K562 (cell line): ENCODE measurements around the gene RXRA. TPM values are rescaled to one million over a fixed set of nuclear protein-coding genes. Genes with fewer than 3 reads are reported as not detected.

Source experiments
- ATAC-seq: fragments of 200-7000 bp; cut with Tn5 transposase; 3 replicates; pipeline ENCODE4 v1.9.1; 2020; ENCODE audit warnings: moderate library complexity
- BruUV-seq: library from RNA; stranded (reverse); fragments of 400-500 nt; replicated peaks from 2 replicates; lab custom pipeline; 2021; lab: Mats Ljungman, UMichigan
- CTCF ChIA-PET: fragments of 300-600 bp; formaldehyde crosslinking; extraction: SDS; loops from one replicate; lab custom pipeline; 2021; ENCODE audit warnings: low intra/inter-chr PET ratio; lab: Yijun Ruan, JAX
- POLR2A ChIA-PET: fragments of 300-600, 350-650 bp; sonication (Branson Sonifier 250); formaldehyde crosslinking; extraction: SDS; loops from one replicate; lab custom pipeline; 2021; ENCODE audit warnings: antibody characterized with exemption, inconsistent platforms; lab: Yijun Ruan, JAX
- DNase-seq, 4 experiments: peaks; one replicate each; pipeline versions ENCODE4 v3.0.0 to v3.0.0-alpha.2; 2011 to 2018; ENCODE audit warnings: low spot score in 3 of 4, mixed read lengths in 3 of 4; ENCODE audit errors: extremely low read depth in 1 of 4
- FAIRE-seq: peaks from 2 replicates; lab custom pipeline; 2011; peaks lifted over from hg19 to GRCh38; lab: Jason Lieb, UNC
- H2AFZ ChIP-seq: 2 replicates; pipeline ENCODE4 v1.6.0; 2011; ENCODE audit warnings: low read depth, low read length, control low read depth, inconsistent platforms
- H3K27ac ChIP-seq: fragments of 200-600 bp; 3 replicates; pipeline ENCODE4 v1.8.0; 2011; ENCODE audit warnings: low read depth, mild to moderate bottlenecking, control low read depth, inconsistent platforms, low read length, moderate library complexity, mixed read lengths; ENCODE audit errors: extremely low read depth
- H3K27me3 ChIP-seq, 2 experiments: fragments of 300-600 bp in 1 of 2; 2 replicates in 1 of 2; 3 replicates in 1 of 2; pipeline versions ENCODE4 v1.6.0 to v1.8.0; 2011; ENCODE audit warnings: inconsistent platforms in 2 of 2, low read length in 2 of 2, mild to moderate bottlenecking in 1 of 2, mixed read lengths in 1 of 2, moderate library complexity in 1 of 2; ENCODE audit not compliant: control insufficient read depth in 2 of 2, insufficient read depth in 2 of 2
- H3K36me3 ChIP-seq: fragments of 300-600 bp; 3 replicates; pipeline ENCODE4 v1.8.0; 2011; ENCODE audit warnings: mild to moderate bottlenecking, low read length, inconsistent platforms; ENCODE audit not compliant: control insufficient read depth, insufficient read depth
- H3K4me1 ChIP-seq, 2 experiments: fragments of 200-600 bp in 1 of 2; replicated peaks in 1 of 2; 2 replicates in 1 of 2; 3 replicates in 1 of 2; pipeline versions ENCODE4 v1.5.1 to v1.8.0; 2011; ENCODE audit warnings: inconsistent platforms in 2 of 2, low read length in 2 of 2, mild to moderate bottlenecking in 1 of 2, mixed read lengths in 1 of 2, moderate library complexity in 1 of 2; ENCODE audit not compliant: control insufficient read depth in 2 of 2, insufficient read depth in 2 of 2
- H3K4me2 ChIP-seq: 2 replicates; pipeline ENCODE4 v1.6.1; 2011; ENCODE audit warnings: low read length, control low read depth, inconsistent platforms, mixed read lengths; ENCODE audit not compliant: insufficient read depth
- H3K4me3 ChIP-seq: fragments of 200-600 bp; sonication (generic), shearing (Covaris generic); 2 replicates; pipeline ENCODE4 v1.5.1; 2016; ENCODE audit warnings: control low read depth, inconsistent platforms
- H3K79me2 ChIP-seq: fragments of 200-600 bp; 3 replicates; pipeline ENCODE4 v1.8.0; 2011; ENCODE audit warnings: low read length, inconsistent platforms; ENCODE audit not compliant: control insufficient read depth, insufficient read depth
- H3K9ac ChIP-seq, 2 experiments: 2 replicates each; pipeline versions ENCODE4 v1.6.0 to v1.6.1; 2011; ENCODE audit warnings: low read depth in 2 of 2, low read length in 2 of 2, control low read depth in 1 of 2, inconsistent platforms in 1 of 2, mild to moderate bottlenecking in 1 of 2, mixed read lengths in 1 of 2; ENCODE audit not compliant: insufficient read depth in 1 of 2
- H3K9me1 ChIP-seq: one replicate; pipeline ENCODE4 v1.6.0; 2011; ENCODE audit warnings: inconsistent platforms, mild to moderate bottlenecking, low read length, moderate library complexity; ENCODE audit not compliant: control insufficient read depth, insufficient read depth
- H3K9me3 ChIP-seq: replicated peaks from 2 replicates; pipeline ENCODE4 v1.5.1; 2011; ENCODE audit warnings: low read depth, low read length, inconsistent platforms; ENCODE audit not compliant: control insufficient read depth, insufficient read depth
- H4K20me1 ChIP-seq: replicated peaks from 2 replicates; pipeline ENCODE4 v1.6.1; 2011; ENCODE audit warnings: low read length, inconsistent platforms, mixed read lengths; ENCODE audit not compliant: control insufficient read depth, insufficient read depth
- BRD9 ChIP-seq: fragments of 450-650 bp; IDR thresholded peaks from 2 replicates; pipeline ENCODE4 v1.6.1; 2018; ENCODE audit warnings: low read depth; ENCODE audit not compliant: partially characterized antibody
- COPS2 ChIP-seq: fragments of 450-650 bp; conservative IDR thresholded peaks from 2 replicates; pipeline ENCODE4 v1.6.1; 2016; ENCODE audit warnings: mild to moderate bottlenecking, moderate library complexity
- DEAF1 ChIP-seq: fragments of 450-650 bp; formaldehyde crosslinking; IDR thresholded peaks from 2 replicates; pipeline ENCODE4 v1.4.0; 2020; ENCODE audit warnings: mild to moderate bottlenecking, moderate library complexity
- KLF1 ChIP-seq: fragments of 450-650 bp; IDR thresholded peaks from 2 replicates; pipeline ENCODE4 v1.6.1; 2016; ENCODE audit warnings: missing genetic modification characterization, missing compliant biosample characterization
- NEUROD1 ChIP-seq: fragments of 150-350 bp; IDR thresholded peaks from 2 replicates; pipeline ENCODE4 v1.6.1; 2014; ENCODE audit warnings: borderline replicate concordance, low read length, low read depth; ENCODE audit not compliant: partially characterized antibody
- POLR2G ChIP-seq: fragments of 200-400 bp; formaldehyde crosslinking; IDR thresholded peaks from 2 replicates; pipeline ENCODE4 v1.6.1; 2017; ENCODE audit warnings: low read depth, mild to moderate bottlenecking, antibody characterized with exemption, low read length, moderate library complexity
- RFX5 ChIP-seq: IDR thresholded peaks from 2 replicates; pipeline ENCODE4 v1.6.1; 2011; ENCODE audit warnings: low read depth, mild to moderate bottlenecking, improper control_type of control experiment, low read length
- ZNF75A ChIP-seq: fragments of 450-650 bp; formaldehyde crosslinking; IDR thresholded peaks from 2 replicates; pipeline ENCODE4 v1.4.0; 2020; ENCODE audit warnings: mild to moderate bottlenecking
- WGBS: fragments of 100-300 bp; shearing (Covaris generic); methylation state at CpG from one replicate; pipeline ENCODE4 v1.1.6; 2016; ENCODE audit warnings: low coverage, mixed read lengths; ENCODE audit not compliant: insufficient coverage; ENCODE audit errors: missing lambda C conversion rate; 5-methylcytosine and 5-hydroxymethylcytosine counted together
- in situ Hi-C: fragments of 300-500 bp; cut with MboI; formaldehyde crosslinking; loops from 4 replicates; pipeline ENCODE4 v1.15.0; 2018; ENCODE audit warnings: inconsistent platforms, mixed read lengths
- intact Hi-C: fragments of 100-400 bp; cut with micrococcal nuclease; formaldehyde crosslinking; loops from 2 replicates; pipeline ENCODE4 v1.14.2; 2022
- polyA plus RNA-seq, 8 experiments: library from polyadenylated mRNA; depleted of rRNA in 4 of 8; stranded (reverse) in 5 of 8; unstranded in 3 of 8; fragments of >200 nt; fragmentation: Nextera tagmentation in 2 of 8; fragmentation: Illumina TruSeq in 1 of 8; extraction: Ambion mirVana in 2 of 8; extraction: Trizol in 1 of 8; gene quantifications; 2 replicates each; pipeline versions ENCODE4 v1.2.1 to v1.2.3, GENCODE V29; 2011 to 2014; ENCODE audit warnings: inconsistent platforms in 1 of 8, missing spikeins in 1 of 8
- total RNA-seq, 7 experiments: library from RNA; depleted of rRNA in 6 of 7; stranded (reverse); fragments of >200 nt in 6 of 7; fragmentation: Illumina TruSeq in 2 of 7; extraction: Trizol in 2 of 7; gene quantifications; 2 replicates each; pipeline versions ENCODE4 v1.2.1 to v1.2.3, GENCODE V29; 2011 to 2021; ENCODE audit warnings: low replicate concordance in 1 of 7

RXRA gene
- total and polyA plus RNA-seq, 9 of the 15 experiments (the other 6 are each of a cell fraction or from before 2014, with no cell fraction given): 0.35 to 23.6 (median 4.6) TPM

GRCh38 chr9:134439368-134439784 is 113.1 kb downstream of the RXRA start:
- Histone ChIP-seq H3K79me2 (no peaks in the 10 kb centered on the region), H2AFZ (no peak overlapping the region), H4K20me1 (0 out of 2 replicates have a peak, but pooled peaks cover 4% of the 10 kb centered on the region), H3K4me2 (no peak overlapping the region), H3K9me3 (no peaks in the 10 kb centered on the region), H3K27me3 (no peaks in the 10 kb centered on the region), H3K27ac (no peak overlapping the region), H3K4me3 (no peak overlapping the region), H3K36me3 (peaks cover 4% of the 10 kb centered on the region; the same call in 1 of the 3 replicates), H3K4me1 (peaks cover 0 to 45% of the 10 kb centered on the region in 2 experiments; a peak in 1 of 5 replicates), H3K9ac (no peak overlapping the region), H3K9me1 (no peaks in the 10 kb centered on the region)
- intact Hi-C loops (no loop called here), in situ Hi-C loops (no loop called here)
- POLR2A ChIA-PET: interaction anchor here (0.6 kb wide), 1 partner anchor 19 kb away, joined by 3 read pairs; no protein-coding TSS in a partner anchor
- CTCF ChIA-PET: interaction anchor here (1.1 kb wide), 1 partner anchor 269 kb away, joined by 5 read pairs; no protein-coding TSS in a partner anchor
- 48% methylated on average over 19 of the region's 23 CpGs for WGBS
- no TSS peak for BruUV-seq
- no peak for TF ChIP-seq RFX5
- peak; percentile 61 for TF ChIP-seq POLR2G
- FAIRE-seq (no peak), DNase-seq (no peak), ATAC-seq (no peak)

DNA sequence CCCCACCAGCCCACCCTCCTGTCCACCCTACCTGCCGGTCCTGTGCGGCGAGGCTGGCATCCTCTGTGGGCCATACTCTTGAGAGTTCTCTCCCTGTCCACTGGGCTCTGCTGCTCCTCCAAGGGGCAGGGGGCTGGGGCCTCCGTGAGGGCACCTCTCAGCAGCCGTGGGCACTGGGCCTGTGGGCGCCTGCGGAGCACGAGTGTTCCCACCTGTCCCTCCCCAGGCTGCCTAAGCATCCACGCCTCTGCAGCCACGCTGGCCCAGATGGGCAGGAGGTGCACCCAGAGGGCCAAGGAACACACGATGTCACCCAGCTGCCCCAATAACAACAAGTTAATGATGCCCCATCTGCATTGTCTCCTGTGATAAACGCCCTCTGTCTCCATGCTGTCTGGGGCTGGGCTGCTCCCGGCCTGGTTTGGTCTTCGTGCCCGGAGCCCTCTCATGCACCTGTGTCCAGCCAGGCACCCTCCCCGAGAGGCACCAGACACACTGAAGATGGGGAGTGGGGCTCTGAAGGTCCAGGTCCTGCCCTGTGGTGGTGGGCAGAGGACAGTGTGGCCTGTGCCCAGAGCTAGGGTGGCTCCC is 114.5 kb downstream of the RXRA start:
- no TSS peak for BruUV-seq
- Histone ChIP-seq H3K4me3 (no peak overlapping the region), H3K27ac (no peak overlapping the region), H3K9me3 (no peaks in the 10 kb centered on the region; the same call in 1 of the 2 replicates), H3K9ac (peak overlapping the region in 1 of 2 experiments; percentile 1; a peak in 1 of 4 replicates), H3K4me1 (peaks cover 0 to 45% of the 10 kb centered on the region in 2 experiments; a peak in 1 of 5 replicates), H3K9me1 (no peaks in the 10 kb centered on the region), H3K36me3 (0 out of 3 replicates have a peak, but pooled peaks cover 3% of the 10 kb centered on the region), H3K27me3 (no peaks in the 10 kb centered on the region), H3K79me2 (no peaks in the 10 kb centered on the region), H2AFZ (no peak overlapping the region), H3K4me2 (no peak overlapping the region), H4K20me1 (0 out of 2 replicates have a peak, but pooled peaks cover 4% of the 10 kb centered on the region)
- intact Hi-C loops: no loop called here
- ChIA-PET CTCF (no interaction called here), POLR2A (no interaction called here)
- DNase-seq: no peak
- 25% methylated on average over 12 of the region's 16 CpGs for WGBS
- no peak for ATAC-seq
- TF ChIP-seq BRD9 (no peak), DEAF1 (CRISPR knock-in tag) (no peak), POLR2G (peak; percentile 63), COPS2 (no peak), KLF1 (tag) (no peak), NEUROD1 (no peak), ZNF75A (CRISPR knock-in tag) (no peak)
- in situ Hi-C loops: no loop called here
- FAIRE-seq: no peak
